HG03175 (cell line): ENCODE data around the gene HOXA6.

Experiments used
- ATAC-seq: cut with Tn5 transposase; IDR thresholded peaks from one replicate; pipeline ENCODE4 v1.9.1; 2021; ENCODE audit warnings: mild to moderate bottlenecking, moderate library complexity; ENCODE audit not compliant: unreplicated experiment

HOXA6 gene

GRCh38 chr7:27173956-27174873, 26.6 kb upstream of the HOXA6 start, which contains the start of gene HOXA10:
Gene HOXA10, minus strand, starts transcription at chr7:27174320. Its CDS starts 14 bp downstream, at chr7:27174306.
- ATAC-seq, result no peak

- no peak for ATAC-seq
Measured at GRCh38 chr7:27173511-27173955, 26.0 kb upstream of the HOXA6 start.

GRCh38 chr7:27172823-27173510, 25.4 kb upstream of the HOXA6 start:
- ATAC-seq, result no peak

GRCh38 chr7:27172315-27172774, 24.8 kb upstream of the HOXA6 start:
- ATAC-seq, result no peak

GRCh38 chr7:27171637-27172314, 24.2 kb upstream of the HOXA6 start:
- ATAC-seq, result no peak

- ATAC-seq, result no peak
Measured at GRCh38 chr7:27171325-27171636, 23.7 kb upstream of the HOXA6 start.

- no peak for ATAC-seq
Measured at GRCh38 chr7:27170426-27171324, 23.1 kb upstream of the HOXA6 start.

- no peak for ATAC-seq
Measured at GRCh38 chr7:27169658-27170425, 22.3 kb upstream of the HOXA6 start.

GRCh38 chr7:27168265-27168947, 20.8 kb upstream of the HOXA6 start:
- ATAC-seq, result no peak

- ATAC-seq, result no peak
Measured at GRCh38 chr7:27167916-27168264, 20.3 kb upstream of the HOXA6 start.

GRCh38 chr7:27166531-27167505, 19.2 kb upstream of the HOXA6 start:
- ATAC-seq, result no peak

- no peak for ATAC-seq
Measured at GRCh38 chr7:27165996-27166530, 18.5 kb upstream of the HOXA6 start.

- ATAC-seq, result no peak
Measured at GRCh38 chr7:27165089-27165995, 17.8 kb upstream of the HOXA6 start, which contains the start of gene HOXA9. Gene HOXA9, minus strand, starts transcription at chr7:27165537. Its CDS starts 80 bp downstream, at chr7:27165457.

- ATAC-seq, result no peak
Measured at GRCh38 chr7:27164367-27165088, 17.0 kb upstream of the HOXA6 start.

- ATAC-seq, result no peak
Measured at GRCh38 chr7:27164045-27164366, 16.4 kb upstream of the HOXA6 start.
